Caco-2 (cell line): Measurements from ENCODE around the gene HENMT1. TPM values are rescaled to one million over a fixed set of nuclear protein-coding genes. Genes with fewer than 3 reads are reported as not detected.

Experiments
- BruUV-seq: library from RNA; stranded (reverse); fragments of 400-500 nt; replicated peaks from 2 replicates; lab custom pipeline; 2021; lab: Mats Ljungman, UMichigan
- CTCF ChIA-PET: fragments of 300-600 bp; sonication (Branson Sonifier 250); formaldehyde crosslinking; loops from one replicate; lab custom pipeline; 2022; ENCODE audit warnings: antibody characterized with exemption; lab: Charles Lee
- POLR2A ChIA-PET: fragments of 300-600 bp; sonication (Branson Sonifier 250); formaldehyde crosslinking; loops from one replicate; lab custom pipeline; 2022; ENCODE audit warnings: antibody characterized with exemption; lab: Charles Lee
- DNase-seq, 2 experiments: peaks; one replicate each; pipeline versions ENCODE4 v3.0.0 to v3.0.0-alpha.2; 2020 to 2022
- H3K27me3 ChIP-seq: replicated peaks from 2 replicates; pipeline ENCODE4 v1.6.0; 2011; ENCODE audit warnings: low read length; ENCODE audit not compliant: control insufficient read depth, insufficient read depth
- H3K36me3 ChIP-seq: 2 replicates; pipeline ENCODE4 v1.5.1; 2011; ENCODE audit warnings: low read length; ENCODE audit not compliant: control insufficient read depth, insufficient read depth
- H3K4me1 ChIP-seq: fragments of 250-450 bp; sonication (Bioruptor Pico); 2 replicates; pipeline ENCODE4 v1.5.1; 2020; ENCODE audit warnings: mild to moderate bottlenecking
- H3K4me3 ChIP-seq: 2 replicates; pipeline ENCODE4 v1.5.1; 2011; ENCODE audit warnings: low read depth, mild to moderate bottlenecking, control low read depth, low read length
- H3K9me3 ChIP-seq: fragments of 250-450 bp; sonication (Bioruptor Pico); 2 replicates; pipeline ENCODE4 v1.5.1; 2020; ENCODE audit warnings: mild to moderate bottlenecking, moderate library complexity
- H3K27ac Mint-ChIP-seq: one replicate; pipeline ENCODE4 v1.8.0; 2022; ENCODE audit warnings: mixed read lengths; ENCODE audit not compliant: unreplicated experiment
- H3K27me3 Mint-ChIP-seq: one replicate; pipeline ENCODE4 v1.8.0; 2022; ENCODE audit warnings: mixed read lengths; ENCODE audit not compliant: insufficient read depth, unreplicated experiment
- H3K36me3 Mint-ChIP-seq: one replicate; pipeline ENCODE4 v1.8.0; 2022; ENCODE audit warnings: mild to moderate bottlenecking, mixed read lengths; ENCODE audit not compliant: insufficient read depth, unreplicated experiment
- H3K4me1 Mint-ChIP-seq: one replicate; pipeline ENCODE4 v1.8.0; 2022; ENCODE audit warnings: low read depth, mixed read lengths; ENCODE audit not compliant: unreplicated experiment
- H3K4me3 Mint-ChIP-seq: one replicate; pipeline ENCODE4 v1.8.0; 2022; ENCODE audit warnings: mild to moderate bottlenecking, moderate library complexity, mixed read lengths; ENCODE audit not compliant: unreplicated experiment
- H3K9me3 Mint-ChIP-seq: one replicate; pipeline ENCODE4 v1.8.0; 2022; ENCODE audit warnings: mixed read lengths; ENCODE audit not compliant: unreplicated experiment
- CTCF ChIP-seq, 2 experiments: fragments of 200-600 bp in 1 of 2; IDR thresholded peaks; 1 replicate in 1 of 2; 2 replicates in 1 of 2; pipeline versions ENCODE4 v1.5.1 to v1.8.0; 2011 to 2022; ENCODE audit warnings: antibody characterized with exemption in 1 of 2, control low read depth in 1 of 2, inconsistent platforms in 1 of 2, low read depth in 1 of 2, low read length in 1 of 2, mild to moderate bottlenecking in 1 of 2, moderate library complexity in 1 of 2; ENCODE audit not compliant: insufficient read depth in 1 of 2, severe bottlenecking in 1 of 2, unreplicated experiment in 1 of 2
- intact Hi-C: fragments of 100-400 bp; cut with micrococcal nuclease; formaldehyde crosslinking; loops from one replicate; pipeline ENCODE4 v1.10.0; 2022; ENCODE audit not compliant: unreplicated experiment
- total RNA-seq: library from RNA; stranded (reverse); gene quantifications from 2 replicates; pipeline ENCODE4 v1.2.3, GENCODE V29; 2022

HENMT1 gene
- total RNA-seq, 1 experiment from 2014 or later = 21.0 TPM

DNA sequence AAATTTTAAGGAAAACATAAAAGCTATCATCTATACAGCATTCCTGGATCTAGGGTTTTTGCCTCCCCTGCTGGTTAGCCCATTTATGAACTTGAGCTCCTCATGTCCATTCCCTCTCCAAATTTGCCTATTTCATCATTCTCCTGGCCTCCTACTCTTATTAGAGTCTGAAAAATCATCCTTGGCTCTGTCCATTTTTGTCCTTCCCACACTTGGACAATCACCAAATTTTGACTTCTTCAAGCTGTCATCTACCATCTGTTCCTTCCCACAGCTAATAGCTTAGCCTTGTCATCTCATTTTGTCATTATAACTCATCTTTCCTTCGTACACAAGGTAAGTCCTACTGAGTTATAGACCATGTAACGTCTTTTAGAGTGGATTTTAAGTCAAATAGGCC is 2.2 kb upstream of the HENMT1 start:
- ChIA-PET POLR2A (interaction anchor here (0.6 kb wide), 1 partner anchor 29 kb away, joined by 4 read pairs; the partner anchor contains the start of gene PRPF38B), CTCF (no interaction called here)
- no peaks in the 10 kb centered on the region for H3K36me3 Mint-ChIP-seq
- Histone ChIP-seq H3K4me1 (no peaks in the 10 kb centered on the region), H3K4me3 (no peak overlapping the region), H3K27me3 (no peaks in the 10 kb centered on the region), H3K9me3 (no peaks in the 10 kb centered on the region), H3K36me3 (no peaks in the 10 kb centered on the region)
- no peak overlapping the region for H3K27ac Mint-ChIP-seq
- no peaks in the 10 kb centered on the region for H3K27me3 Mint-ChIP-seq
- H3K4me1 Mint-ChIP-seq = peaks cover 7% of the 10 kb centered on the region
- BruUV-seq = no TSS peak
- H3K9me3 Mint-ChIP-seq = no peaks in the 10 kb centered on the region
- no peak for TF ChIP-seq CTCF (IDR thresholded peaks at IDR 0.05; ENCODE audit: insufficient read depth in 1 of 2, low read depth in 1 of 2, low read length in 1 of 2, severe bottlenecking in 1 of 2, unreplicated experiment in 1 of 2)
- intact Hi-C loops = no loop called here
- peak overlapping the region; percentile 29 for H3K4me3 Mint-ChIP-seq
- no peak for DNase-seq

DNA sequence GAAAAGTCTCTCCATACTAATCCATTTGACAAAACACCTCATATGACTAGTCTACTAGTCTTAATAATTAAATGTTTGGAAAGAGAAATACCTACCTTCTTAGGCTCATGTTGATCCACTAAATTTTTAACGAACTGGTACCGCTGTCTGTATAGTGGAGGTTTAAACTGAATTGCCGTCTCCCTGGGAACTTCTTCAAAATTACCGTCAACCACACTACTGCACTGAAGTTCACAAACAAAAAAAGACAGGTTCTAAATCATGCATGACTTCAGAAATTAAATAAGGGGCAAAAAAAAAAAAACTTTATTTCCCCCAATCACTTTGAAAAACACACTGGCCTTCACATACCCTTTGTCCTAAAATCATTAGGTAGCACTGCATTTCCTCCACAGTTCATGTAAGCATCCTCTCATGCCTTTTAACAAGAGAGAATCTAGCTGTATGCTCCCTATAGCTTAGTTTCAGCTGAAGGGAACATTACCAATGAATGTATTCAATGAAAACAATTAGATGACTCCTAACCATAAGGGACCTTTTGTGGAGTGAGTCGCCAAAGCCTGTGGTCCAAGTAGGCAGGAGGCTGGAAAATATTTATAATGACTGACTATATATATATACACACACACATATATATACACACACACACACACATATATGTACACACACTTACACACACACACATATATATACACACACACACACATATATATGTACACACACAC is 3.4 kb downstream of the HENMT1 start:
- Mint-ChIP-seq H3K9me3 (no peaks in the 10 kb centered on the region), H3K27me3 (no peaks in the 10 kb centered on the region), H3K36me3 (peaks cover 8% of the 10 kb centered on the region), H3K27ac (no peak overlapping the region), H3K4me3 (no peak overlapping the region), H3K4me1 (no peaks in the 10 kb centered on the region)
- Histone ChIP-seq H3K4me1 (no peaks in the 10 kb centered on the region), H3K27me3 (no peaks in the 10 kb centered on the region), H3K9me3 (no peaks in the 10 kb centered on the region), H3K4me3 (no peak overlapping the region), H3K36me3 (no peaks in the 10 kb centered on the region)
- ChIA-PET POLR2A (no interaction called here), CTCF (no interaction called here)
- BruUV-seq = no TSS peak
- TF ChIP-seq CTCF (IDR thresholded peaks at IDR 0.05; ENCODE audit: insufficient read depth in 1 of 2, low read depth in 1 of 2, low read length in 1 of 2, severe bottlenecking in 1 of 2, unreplicated experiment in 1 of 2) = no peak
- DNase-seq = no peak
- intact Hi-C loops = no loop called here

GRCh38 chr1:108653431-108654105 is 7.3 kb downstream of the HENMT1 start:
- no peak for DNase-seq
- no TSS peak for BruUV-seq
- H3K9me3 ChIP-seq = no peaks in the 10 kb centered on the region
- no peaks in the 10 kb centered on the region for H3K36me3 ChIP-seq
- H3K27ac Mint-ChIP-seq = no peak overlapping the region
- no peak for TF ChIP-seq CTCF (IDR thresholded peaks at IDR 0.05; ENCODE audit: insufficient read depth in 1 of 2, low read depth in 1 of 2, low read length in 1 of 2, severe bottlenecking in 1 of 2, unreplicated experiment in 1 of 2)
- no peak overlapping the region for H3K4me3 ChIP-seq
- no peak overlapping the region for H3K4me3 Mint-ChIP-seq
- H3K27me3 Mint-ChIP-seq = no peaks in the 10 kb centered on the region
- POLR2A ChIA-PET = no interaction called here
- no peaks in the 10 kb centered on the region for H3K27me3 ChIP-seq
- CTCF ChIA-PET = no interaction called here
- H3K4me1 ChIP-seq = no peaks in the 10 kb centered on the region
- H3K4me1 Mint-ChIP-seq = no peaks in the 10 kb centered on the region
- intact Hi-C loops = no loop called here
- H3K9me3 Mint-ChIP-seq = no peaks in the 10 kb centered on the region
- peaks cover 14% of the 10 kb centered on the region for H3K36me3 Mint-ChIP-seq
